GM21529 (cell line): ENCODE measurements around the gene KLHDC8A.
A peak's percentile ranks its signal among the peaks of the same experiment; 100 is the strongest.
"Not testable (repeated sequence)": the region's sequence is repeated elsewhere in the genome, so short reads cannot be mapped to it uniquely, and the experiment has no call there.

ENCODE experiments used
- ATAC-seq: cut with Tn5 transposase; IDR thresholded peaks from one replicate; pipeline ENCODE4 v1.9.1; 2021; ENCODE audit not compliant: unreplicated experiment

Gene KLHDC8A

DNA sequence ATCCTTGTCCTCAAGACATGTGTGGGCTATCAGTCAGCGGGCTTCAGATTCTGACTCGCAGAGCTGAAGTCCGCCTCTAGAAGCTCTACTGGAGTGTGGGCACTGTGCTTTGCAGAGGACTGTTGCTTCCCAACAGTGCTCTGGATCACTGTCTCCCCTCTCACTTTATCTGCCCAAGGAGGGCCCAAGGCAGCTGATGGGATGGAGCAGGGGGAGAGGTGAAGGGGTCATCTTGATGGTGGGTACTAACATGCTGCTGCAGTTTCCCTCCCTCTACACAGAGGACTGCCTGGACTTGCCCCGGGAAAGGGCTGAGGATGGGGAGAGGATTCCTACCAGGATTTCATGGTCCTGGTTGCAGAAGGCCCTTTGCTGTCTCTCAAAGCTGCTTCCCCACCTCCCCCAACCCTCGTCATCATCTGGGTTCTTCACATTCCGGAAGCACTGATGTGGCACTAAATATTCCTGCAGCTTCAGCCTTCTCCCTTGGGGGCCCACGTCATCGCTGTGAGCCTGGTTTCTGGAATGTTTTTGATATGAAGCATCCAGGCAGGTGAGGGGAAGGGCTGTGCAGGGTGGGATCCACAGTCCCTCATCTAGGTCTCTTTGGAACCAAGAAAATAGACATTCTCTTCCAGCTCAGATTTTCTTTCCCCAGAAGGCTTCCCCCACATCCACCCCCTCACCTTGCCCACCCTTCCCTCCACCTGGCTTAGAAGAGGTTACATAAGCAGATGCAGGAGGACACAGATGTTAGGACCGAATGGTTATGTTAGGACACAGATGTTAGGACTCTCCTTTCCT, 58.3 kb downstream of the KLHDC8A start:
- no peak for ATAC-seq

DNA sequence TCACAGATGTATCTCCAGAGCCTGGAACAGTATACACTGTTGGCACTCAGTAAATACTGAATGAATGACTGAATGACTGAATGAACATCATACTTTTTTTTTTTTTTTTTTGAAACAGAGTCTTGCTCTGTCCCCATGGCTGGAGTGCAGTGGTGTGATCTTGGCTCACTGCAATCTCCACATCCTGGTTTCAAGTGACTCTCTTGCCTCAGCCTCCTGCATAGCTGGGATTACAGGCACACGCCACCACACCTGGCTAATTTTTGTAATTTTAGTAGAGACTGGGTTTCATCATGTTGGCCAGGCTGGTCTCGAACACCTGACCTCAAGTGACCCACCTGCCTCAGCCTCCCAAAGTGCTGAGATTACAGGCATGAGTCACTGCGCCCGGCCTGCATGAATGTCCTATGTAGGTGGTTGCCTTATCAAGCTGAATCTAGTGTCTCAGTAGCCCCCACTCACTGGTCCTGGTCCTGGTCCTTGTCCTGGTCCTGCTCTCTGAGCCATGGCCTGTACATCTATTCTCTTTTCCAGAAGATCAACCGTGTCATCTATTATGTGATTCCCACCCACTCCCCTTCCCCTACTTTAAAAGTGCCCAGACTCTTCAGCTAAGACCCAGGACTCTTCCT, 59.1 kb downstream of the KLHDC8A start:
- ATAC-seq = not testable (repeated sequence)

DNA sequence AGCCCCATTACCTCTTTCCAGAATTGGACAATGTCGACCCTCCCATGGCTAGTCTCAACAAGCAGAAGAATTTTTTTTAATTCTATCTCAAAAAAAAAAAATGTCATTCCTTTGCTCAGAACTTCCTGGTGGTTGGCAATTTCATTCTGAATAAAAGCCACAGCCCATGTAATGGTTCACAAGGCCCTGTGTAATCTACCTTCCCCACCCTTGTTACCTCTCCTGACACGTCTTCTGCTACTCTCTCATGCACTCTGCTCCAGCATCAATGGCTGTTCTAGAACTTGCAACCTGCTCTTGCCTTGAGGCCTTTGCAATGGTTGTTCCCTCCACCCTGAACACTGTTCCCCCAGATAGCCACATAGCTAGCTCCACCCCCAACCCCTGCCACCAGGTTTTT, 60.6 kb downstream of the KLHDC8A start:
- ATAC-seq = no peak

DNA sequence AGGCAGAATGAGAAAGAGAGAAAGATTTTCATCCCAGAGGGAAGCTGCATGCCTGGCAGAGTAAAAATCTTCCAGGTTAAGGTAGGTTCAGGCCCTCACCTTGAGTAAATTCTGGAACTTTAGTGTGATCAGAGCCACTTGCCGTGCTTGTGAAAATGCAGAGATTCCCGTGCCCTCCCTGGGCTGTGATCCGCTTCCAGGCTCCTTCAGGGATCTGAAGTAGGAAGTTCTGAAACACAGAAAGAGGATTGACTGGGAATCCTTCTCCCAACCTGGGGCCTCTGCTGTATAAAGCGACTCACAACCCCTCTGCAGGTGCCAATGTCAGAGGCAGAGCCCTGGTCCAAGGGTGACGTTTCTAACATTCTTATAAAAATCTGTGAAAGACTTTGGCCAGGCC, 61.8 kb downstream of the KLHDC8A start:
- no peak for ATAC-seq

DNA sequence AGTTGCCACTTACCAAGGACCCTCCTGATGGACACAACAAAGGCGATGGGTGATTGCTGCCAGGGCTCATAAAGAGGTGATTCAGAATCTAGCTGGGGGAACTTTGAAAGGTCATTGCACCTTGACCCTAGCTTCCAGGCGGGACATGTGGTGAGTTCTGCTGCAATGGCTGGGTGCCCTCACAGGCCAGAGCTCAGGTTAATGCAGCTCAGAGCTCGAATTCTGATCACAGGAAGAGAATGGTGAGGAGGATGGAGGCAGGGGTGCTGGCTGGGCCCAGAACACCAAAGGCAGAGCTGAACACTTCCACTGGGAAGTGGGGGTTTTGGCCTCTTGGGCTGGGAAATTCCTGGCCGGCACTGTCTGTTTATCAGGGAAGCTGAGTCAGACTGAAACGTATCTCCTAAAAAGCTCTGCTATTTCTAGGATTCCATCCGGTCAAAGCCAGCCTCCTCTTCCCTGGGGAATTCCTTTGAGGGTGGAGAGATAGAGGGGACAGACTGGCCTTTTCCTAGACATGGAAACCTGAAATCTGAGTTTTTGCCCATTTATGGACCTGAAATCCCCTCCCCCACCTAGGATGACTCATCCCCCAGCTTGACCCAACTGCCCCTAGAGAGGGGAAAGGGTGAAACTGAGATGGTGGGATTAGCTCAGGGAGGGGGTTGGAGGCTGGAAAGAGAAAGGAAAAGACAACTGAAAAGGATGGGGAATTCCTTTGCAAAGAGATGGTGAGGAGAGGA, 62.4 kb downstream of the KLHDC8A start:
- ATAC-seq = no peak

- no peak for ATAC-seq
These were observed 63.2 kb downstream of the KLHDC8A start for GRCh38 chr1:205293350-205294074.

GRCh38 chr1:205291596-205291995, 65.1 kb downstream of the KLHDC8A start:
- no peak for ATAC-seq

GRCh38 chr1:205287767-205288559, 68.8 kb downstream of the KLHDC8A start:
- peak; percentile 82 for ATAC-seq

DNA sequence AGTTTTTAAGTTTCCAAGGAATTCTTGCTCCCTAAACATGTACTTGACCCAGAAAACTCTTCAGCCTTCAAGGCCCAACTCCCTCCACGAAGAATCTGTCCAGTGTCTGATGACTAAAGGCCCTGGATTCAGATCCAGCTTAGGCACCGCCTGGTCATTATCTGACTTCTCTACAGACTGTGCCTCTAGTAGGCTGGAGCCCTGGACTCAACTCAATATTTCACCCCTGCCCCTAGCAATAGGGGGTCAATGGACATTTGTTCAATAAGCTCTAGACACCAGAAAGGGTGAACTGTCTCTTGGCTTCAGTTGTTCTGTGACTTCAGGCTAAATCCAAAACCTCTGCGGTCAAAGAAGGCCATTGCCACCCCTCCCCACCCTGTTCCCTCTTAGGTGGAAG, 69.6 kb downstream of the KLHDC8A start:
- no peak for ATAC-seq

DNA sequence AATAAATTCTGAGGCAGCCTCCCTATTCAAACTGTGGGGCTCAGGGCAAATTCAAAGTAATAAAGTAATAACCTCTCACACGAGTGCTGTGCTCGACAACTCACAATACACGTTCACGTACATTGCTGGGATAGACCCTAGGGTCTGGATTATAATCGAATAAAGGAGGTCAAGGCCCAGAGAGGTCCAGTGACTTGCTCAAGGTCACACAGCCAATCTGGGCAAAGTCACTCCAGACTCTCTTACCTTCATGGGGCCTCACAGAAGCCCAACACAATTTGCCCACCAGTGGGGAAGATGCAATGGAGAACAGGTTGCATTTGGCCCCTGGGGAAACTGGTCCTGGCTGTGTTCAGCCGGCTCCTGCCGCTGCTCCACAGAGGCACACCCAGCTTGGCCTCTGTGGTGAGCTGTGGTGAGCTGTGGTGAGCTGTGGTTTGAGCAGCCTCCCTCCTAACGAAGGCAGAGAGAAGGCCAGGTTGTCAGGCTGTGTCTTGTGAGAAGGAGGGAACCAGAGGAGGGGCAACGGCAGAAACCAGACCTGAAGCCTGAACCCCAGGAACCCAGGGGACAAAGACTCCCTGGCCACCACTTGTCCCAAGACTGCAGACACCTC, 70.3 kb downstream of the KLHDC8A start:
- ATAC-seq = peak; percentile 31
